Body of pancreas (tissue), 4 donors: ENCODE measurements around the gene BGN.

Source experiments
- CTCF ChIP-seq, 7 experiments: fragments of 450-650 bp in 4 of 7; fragments of 200-600 bp in 3 of 7; sonication (generic) in 3 of 7; IDR thresholded peaks; one replicate each; pipeline ENCODE4 v1.5.1; 2016 to 2019; ENCODE audit warnings: antibody characterized with exemption in 7 of 7
- POLR2A ChIP-seq, 3 donors: fragments of 450-650 bp; IDR thresholded peaks; one replicate each; pipeline ENCODE4 v1.6.1; 2016; ENCODE audit warnings: antibody characterized with exemption in 3 of 3, mild to moderate bottlenecking in 2 of 3

DNA sequence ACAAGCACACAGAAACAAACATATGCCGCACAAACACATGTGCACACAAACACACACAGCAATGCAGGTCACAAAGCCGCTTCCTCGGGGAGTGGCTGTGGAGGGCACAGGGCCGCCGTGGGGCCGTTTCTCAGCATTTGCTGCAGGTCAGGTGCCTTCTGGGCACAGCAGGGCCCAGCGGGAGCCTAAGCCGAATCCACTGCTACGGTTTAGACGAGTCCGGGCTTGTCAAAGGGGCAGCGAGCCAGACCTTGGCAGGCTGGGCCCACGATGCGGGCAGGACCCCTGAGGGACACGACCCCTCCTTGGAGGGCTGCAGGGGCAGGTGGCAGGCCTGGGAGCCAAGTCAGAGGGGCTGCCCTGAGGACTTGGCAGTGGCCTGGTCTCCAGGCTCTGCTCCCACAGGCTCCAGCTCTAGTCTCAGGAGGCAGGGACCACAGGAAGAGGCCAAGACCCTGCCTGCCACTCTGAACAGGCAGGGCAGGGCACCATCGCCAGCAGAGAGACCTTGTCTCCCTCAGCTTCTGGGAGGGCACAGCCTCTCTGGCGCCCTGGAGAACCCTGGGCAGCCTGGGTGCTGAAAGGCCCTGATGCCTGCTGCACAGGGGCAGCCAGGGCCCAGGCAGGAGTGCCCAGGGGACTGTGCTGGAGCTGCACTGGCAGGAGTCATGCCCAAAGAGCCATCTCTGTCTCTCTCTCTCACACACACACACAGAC lies 17.2 kb downstream of the BGN start:
- no peak for TF ChIP-seq POLR2A (IDR thresholded peaks at IDR 0.05)
- no peak for TF ChIP-seq CTCF (IDR thresholded peaks at IDR 0.05)
